ENCODE results near the gene PSG2.
"Not testable (repeated sequence)": the region's sequence is repeated elsewhere in the genome, so short reads cannot be mapped to it uniquely, and the experiment has no call there.

DNA sequence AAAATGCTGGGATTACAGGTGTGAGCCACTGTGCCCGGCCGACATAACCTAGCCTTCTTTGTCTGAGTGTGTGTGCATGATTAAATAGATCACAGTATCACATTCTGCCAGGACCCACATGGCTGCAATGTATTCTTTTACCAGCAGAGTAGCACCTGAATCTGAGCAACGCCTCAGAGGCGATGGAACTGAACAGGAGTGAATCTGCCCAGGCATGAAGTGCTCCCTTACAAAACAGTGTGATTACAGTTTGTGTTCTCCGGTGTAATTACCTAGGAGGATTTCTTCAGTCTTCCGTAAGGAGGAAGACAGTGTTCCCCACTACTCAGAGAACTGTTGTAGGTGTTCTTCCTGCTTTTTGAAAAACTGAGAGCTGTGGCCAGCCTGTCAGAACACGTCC is 46.7 kb upstream of the PSG2 start:
- TF ChIP-seq, protein P1, sequence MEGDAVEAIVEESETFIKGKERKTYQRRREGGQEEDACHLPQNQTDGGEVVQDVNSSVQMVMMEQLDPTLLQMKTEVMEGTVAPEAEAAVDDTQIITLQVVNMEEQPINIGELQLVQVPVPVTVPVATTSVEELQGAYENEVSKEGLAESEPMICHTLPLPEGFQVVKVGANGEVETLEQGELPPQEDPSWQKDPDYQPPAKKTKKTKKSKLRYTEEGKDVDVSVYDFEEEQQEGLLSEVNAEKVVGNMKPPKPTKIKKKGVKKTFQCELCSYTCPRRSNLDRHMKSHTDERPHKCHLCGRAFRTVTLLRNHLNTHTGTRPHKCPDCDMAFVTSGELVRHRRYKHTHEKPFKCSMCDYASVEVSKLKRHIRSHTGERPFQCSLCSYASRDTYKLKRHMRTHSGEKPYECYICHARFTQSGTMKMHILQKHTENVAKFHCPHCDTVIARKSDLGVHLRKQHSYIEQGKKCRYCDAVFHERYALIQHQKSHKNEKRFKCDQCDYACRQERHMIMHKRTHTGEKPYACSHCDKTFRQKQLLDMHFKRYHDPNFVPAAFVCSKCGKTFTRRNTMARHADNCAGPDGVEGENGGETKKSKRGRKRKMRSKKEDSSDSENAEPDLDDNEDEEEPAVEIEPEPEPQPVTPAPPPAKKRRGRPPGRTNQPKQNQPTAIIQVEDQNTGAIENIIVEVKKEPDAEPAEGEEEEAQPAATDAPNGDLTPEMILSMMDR (IDR thresholded peaks at IDR 0.05) = not testable (repeated sequence)
- TF ChIP-seq POLR2A (IDR thresholded peaks at IDR 0.05) = not testable (repeated sequence)
